ENCODE data around the gene RBKS. TPM values are rescaled to one million over a fixed set of nuclear protein-coding genes. Genes with fewer than 3 reads are reported as not detected.

RBKS gene
- total and polyA plus RNA-seq, 2 of the 13 experiments (the other 11 are each of a cell fraction or from before 2014, with no cell fraction given) = 7.7 to 8.3 TPM

GRCh38 chr2:27890924-27891672 lies 911 bp upstream of the RBKS start (continued):
- TF ChIP-seq ZNF512B (CRISPR knock-in tag; IDR thresholded peaks at IDR 0.05; ENCODE audit: borderline replicate concordance) (no peak), TIGD3 (CRISPR knock-in tag; IDR thresholded peaks at IDR 0.05; ENCODE audit: borderline replicate concordance) (no peak), RBFOX2 (IDR thresholded peaks at IDR 0.05; ENCODE audit: low read depth, low read length) (no peak), MED1 (CRISPR knock-in tag; IDR thresholded peaks at IDR 0.05) (no peak), THAP11 (CRISPR knock-in tag; IDR thresholded peaks at IDR 0.05) (0 out of 2 replicates have a peak, but pooled peaks have one; percentile 20), ZNF318 (CRISPR knock-in tag; IDR thresholded peaks at IDR 0.05) (no peak), FOXM1 (CRISPR knock-in tag; IDR thresholded peaks at IDR 0.05) (no peak), PBX2 (CRISPR knock-in tag; IDR thresholded peaks at IDR 0.05) (no peak), TMF1 (CRISPR knock-in tag; IDR thresholded peaks at IDR 0.05; ENCODE audit: low read depth) (no peak)

Measured in HepG2 (cell line).